Large intestine (tissue), 3 donors: ENCODE measurements around the gene BLVRA. TPM values are rescaled to one million over a fixed set of nuclear protein-coding genes. Genes with fewer than 3 reads are reported as not detected.
A peak's percentile ranks its signal among the peaks of the same experiment; 100 is the strongest.
"Not testable (repeated sequence)": the region's sequence is repeated elsewhere in the genome, so short reads cannot be mapped to it uniquely, and the experiment has no call there.

Experiments used
- DNase-seq, 2 donors: peaks; one replicate each; pipeline versions ENCODE4 v3.0.0 to v3.0.0-alpha.2; 2013
- H3K27ac ChIP-seq: one replicate; pipeline ENCODE4 v1.5.1; 2013; ENCODE audit warnings: low read length
- H3K27me3 ChIP-seq: 2 replicates; pipeline ENCODE4 v1.6.1; 2013; ENCODE audit warnings: low read length; ENCODE audit not compliant: control insufficient read depth, insufficient read depth
- H3K36me3 ChIP-seq: 2 replicates; pipeline ENCODE4 v1.6.1; 2013; ENCODE audit warnings: low read length; ENCODE audit not compliant: control insufficient read depth, insufficient read depth
- H3K4me1 ChIP-seq: one replicate; pipeline ENCODE4 v1.6.1; 2013; ENCODE audit warnings: low read length; ENCODE audit not compliant: control insufficient read depth, insufficient read depth
- H3K4me3 ChIP-seq: one replicate; pipeline ENCODE4 v1.5.1; 2013; ENCODE audit warnings: low read length
- H3K9me3 ChIP-seq: one replicate; pipeline ENCODE4 v1.6.1; 2013; ENCODE audit warnings: mild to moderate bottlenecking, low read depth, low read length, moderate library complexity; ENCODE audit not compliant: control insufficient read depth
- WGBS: methylation state at CpG from one replicate; pipeline ENCODE4 v1.1.5; 2013; ENCODE audit warnings: low lambda C conversion rate; ENCODE audit not compliant: insufficient coverage; 5-methylcytosine and 5-hydroxymethylcytosine counted together
- polyA plus RNA-seq: library from polyadenylated mRNA; unstranded; fragments of 120-200 nt; gene quantifications from one replicate; pipeline ENCODE4 v1.2.1, GENCODE V29; 2013

The BLVRA gene
- polyA plus RNA-seq, 1 donor, result 16.9 TPM

DNA sequence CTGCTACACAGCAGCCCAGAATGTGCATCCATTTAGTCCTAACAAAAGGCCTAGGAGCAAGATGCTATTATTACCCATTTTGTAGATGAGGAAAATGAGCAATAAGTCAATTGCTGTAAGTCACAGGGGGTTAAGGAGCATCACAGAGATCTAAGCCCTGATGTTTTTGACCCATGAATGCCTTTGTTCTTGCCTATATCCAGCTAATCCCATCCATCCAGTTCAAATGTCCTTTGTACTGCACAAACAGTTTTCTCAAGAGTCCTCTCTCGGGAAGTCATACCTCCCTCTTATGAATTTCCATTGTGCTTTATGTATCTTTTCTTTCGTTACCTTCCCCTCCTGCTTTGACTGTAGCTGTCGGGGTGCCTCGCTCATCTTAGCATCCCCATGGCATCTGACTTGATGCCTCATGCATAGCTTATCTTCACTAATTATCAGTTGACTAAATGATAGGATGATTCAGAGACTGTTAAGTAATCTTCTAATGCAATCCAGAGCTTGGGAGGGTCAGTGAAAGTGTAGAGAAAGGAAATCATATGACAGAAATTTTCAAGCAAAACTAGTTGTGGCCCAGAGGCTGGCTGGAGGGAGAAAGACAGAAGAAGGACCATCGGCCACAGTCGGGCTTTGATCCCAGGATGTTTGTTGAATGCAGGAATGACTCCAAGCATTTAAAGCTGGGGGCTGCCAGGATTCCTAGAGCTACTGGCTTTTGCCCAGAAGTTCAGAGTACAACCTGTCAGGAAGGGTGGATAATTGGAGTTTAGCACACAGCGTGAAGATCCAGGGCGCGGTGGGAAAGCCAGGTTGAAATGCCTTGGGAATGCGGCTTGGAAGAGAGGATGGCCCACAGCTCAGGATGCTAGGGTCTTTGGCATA is 23.5 kb downstream of the BLVRA start:
- no peaks in the 10 kb centered on the region for H3K9me3 ChIP-seq
- no peak overlapping the region for H3K4me3 ChIP-seq
- peak in 1 of 2 donors; percentile 20 for DNase-seq
- no peak overlapping the region for H3K27ac ChIP-seq
- WGBS, result 93% methylated on average over 5 of the region's 10 CpGs
- no peaks in the 10 kb centered on the region for H3K4me1 ChIP-seq
- H3K27me3 ChIP-seq, result peaks cover 4% of the 10 kb centered on the region
- no peaks in the 10 kb centered on the region for H3K36me3 ChIP-seq

- WGBS, result 95% methylated on average over 4 of the region's 8 CpGs
- no peak overlapping the region for H3K27ac ChIP-seq
These were observed 24.5 kb downstream of the BLVRA start for GRCh38 chr7:43782768-43783555.

GRCh38 chr7:43784030-43784584 is 25.6 kb downstream of the BLVRA start:
- Histone ChIP-seq H3K4me1 (no peaks in the 10 kb centered on the region), H3K36me3 (no peaks in the 10 kb centered on the region), H3K4me3 (no peak overlapping the region), H3K27me3 (peaks cover 4% of the 10 kb centered on the region), H3K9me3 (no peaks in the 10 kb centered on the region), H3K27ac (no peak overlapping the region)
- WGBS, result 95% methylated on average over 2 of the region's 5 CpGs
- no peak for DNase-seq

More at GRCh38 chr7:43782768-43783555, 24.5 kb downstream of the BLVRA start:
- Histone ChIP-seq H3K36me3 (no peaks in the 10 kb centered on the region), H3K4me1 (no peaks in the 10 kb centered on the region), H3K9me3 (no peaks in the 10 kb centered on the region), H3K4me3 (no peak overlapping the region), H3K27me3 (peaks cover 4% of the 10 kb centered on the region)
- DNase-seq, result no peak

DNA sequence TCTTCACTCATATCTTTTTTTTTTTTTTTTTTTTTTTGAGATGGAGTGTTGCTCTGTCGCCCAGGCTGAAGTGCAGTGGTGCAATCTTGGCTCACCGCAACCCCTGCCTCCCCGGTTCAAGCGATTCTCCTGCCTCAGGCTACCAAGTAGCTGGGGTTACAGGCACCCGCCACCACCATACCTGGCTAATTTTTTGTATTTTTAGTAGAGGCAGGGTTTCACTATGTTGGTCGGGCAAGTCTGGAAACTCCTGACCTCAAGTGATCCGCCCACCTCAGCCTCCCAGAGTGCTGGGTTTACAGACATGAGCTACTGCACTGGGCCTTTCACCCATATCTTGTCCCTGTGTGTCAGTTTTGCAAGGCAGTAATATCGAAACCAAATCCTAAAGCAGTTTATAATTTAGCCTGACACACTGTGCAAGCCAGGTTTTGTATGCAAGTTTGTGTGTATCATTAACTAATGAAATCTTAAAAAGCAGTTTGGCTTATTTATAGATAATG is 26.2 kb downstream of the BLVRA start:
- no CpG with 5 or more reads among the region's 8 CpGs for WGBS
- not testable (repeated sequence) for H3K27me3 ChIP-seq, DNase-seq, H3K27ac ChIP-seq, H3K4me3 ChIP-seq, H3K9me3 ChIP-seq, H3K4me1 ChIP-seq, H3K36me3 ChIP-seq

DNA sequence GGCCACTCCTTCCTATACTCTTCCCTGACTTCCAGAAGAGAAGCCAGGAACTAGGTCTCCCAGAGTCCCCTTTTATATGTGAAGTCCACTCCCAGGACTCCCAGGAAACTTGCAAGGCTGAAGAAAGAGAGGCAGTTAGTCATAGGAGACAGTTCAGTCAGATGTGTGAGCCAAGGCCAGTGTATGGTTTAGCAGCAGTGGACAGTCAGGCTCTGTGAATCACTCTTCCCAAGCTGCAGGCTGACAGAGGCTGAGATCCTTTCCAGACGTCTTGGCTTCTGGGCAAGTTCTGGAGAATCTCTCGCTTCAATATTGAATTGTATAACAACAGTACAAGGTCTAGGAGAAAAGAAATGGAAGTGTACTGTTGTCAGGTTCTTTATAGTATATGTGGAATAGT is 26.9 kb downstream of the BLVRA start:
- Histone ChIP-seq H3K27ac (no peak overlapping the region), H3K4me1 (no peaks in the 10 kb centered on the region), H3K27me3 (peaks cover 4% of the 10 kb centered on the region), H3K4me3 (no peak overlapping the region), H3K9me3 (no peaks in the 10 kb centered on the region), H3K36me3 (no peaks in the 10 kb centered on the region)
- DNase-seq, result peak in 1 of 2 donors; percentile 25
- WGBS, result no CpG with 5 or more reads among the region's 2 CpGs

GRCh38 chr7:43787771-43788170 is 29.3 kb downstream of the BLVRA start:
- Histone ChIP-seq H3K4me3 (no peak overlapping the region), H3K9me3 (no peaks in the 10 kb centered on the region), H3K27ac (no peak overlapping the region), H3K36me3 (no peaks in the 10 kb centered on the region), H3K4me1 (no peaks in the 10 kb centered on the region), H3K27me3 (peaks cover 4% of the 10 kb centered on the region)
- DNase-seq, result no peak
- WGBS, result 42% methylated on average over 2 of the region's 14 CpGs

- Histone ChIP-seq H3K4me1 (no peaks in the 10 kb centered on the region), H3K27me3 (no peaks in the 10 kb centered on the region), H3K4me3 (no peak overlapping the region), H3K36me3 (no peaks in the 10 kb centered on the region), H3K9me3 (no peaks in the 10 kb centered on the region), H3K27ac (no peak overlapping the region)
- DNase-seq, result no peak
- WGBS, result no CpG with 5 or more reads among the region's 5 CpGs
These were observed 31.5 kb downstream of the BLVRA start for GRCh38 chr7:43790006-43790405.

DNA sequence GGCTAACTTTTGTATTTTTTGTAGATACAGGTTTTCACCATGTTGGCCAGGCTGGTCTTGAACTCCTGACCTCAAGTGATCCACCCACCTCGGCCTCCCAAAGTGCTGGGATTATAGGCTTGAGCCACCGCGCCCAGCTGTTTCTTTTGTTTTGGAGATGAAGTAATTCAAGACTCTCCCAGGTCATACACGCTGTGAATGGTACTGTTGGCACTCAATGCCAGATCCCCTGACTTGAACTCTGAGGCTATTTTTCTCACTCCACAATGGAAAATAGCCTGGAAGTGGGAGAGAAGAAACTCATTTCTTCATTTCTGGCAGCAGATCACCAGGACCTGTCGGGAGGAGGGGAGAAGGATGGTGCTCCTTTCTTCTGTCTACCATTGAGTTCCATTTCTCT is 32.4 kb downstream of the BLVRA start:
- Histone ChIP-seq H3K4me1 (no peaks in the 10 kb centered on the region), H3K4me3 (no peak overlapping the region), H3K9me3 (no peaks in the 10 kb centered on the region), H3K36me3 (no peaks in the 10 kb centered on the region), H3K27me3 (no peaks in the 10 kb centered on the region), H3K27ac (no peak overlapping the region)
- no CpG with 5 or more reads among the region's 5 CpGs for WGBS
- no peak for DNase-seq

- Histone ChIP-seq H3K27me3 (no peaks in the 10 kb centered on the region), H3K27ac (no peak overlapping the region), H3K9me3 (no peaks in the 10 kb centered on the region), H3K4me1 (no peaks in the 10 kb centered on the region), H3K4me3 (no peak overlapping the region), H3K36me3 (no peaks in the 10 kb centered on the region)
- 50% methylated on average over 2 of the region's 4 CpGs for WGBS
- no peak for DNase-seq
These were observed 33.2 kb downstream of the BLVRA start for GRCh38 chr7:43791665-43792064.

DNA sequence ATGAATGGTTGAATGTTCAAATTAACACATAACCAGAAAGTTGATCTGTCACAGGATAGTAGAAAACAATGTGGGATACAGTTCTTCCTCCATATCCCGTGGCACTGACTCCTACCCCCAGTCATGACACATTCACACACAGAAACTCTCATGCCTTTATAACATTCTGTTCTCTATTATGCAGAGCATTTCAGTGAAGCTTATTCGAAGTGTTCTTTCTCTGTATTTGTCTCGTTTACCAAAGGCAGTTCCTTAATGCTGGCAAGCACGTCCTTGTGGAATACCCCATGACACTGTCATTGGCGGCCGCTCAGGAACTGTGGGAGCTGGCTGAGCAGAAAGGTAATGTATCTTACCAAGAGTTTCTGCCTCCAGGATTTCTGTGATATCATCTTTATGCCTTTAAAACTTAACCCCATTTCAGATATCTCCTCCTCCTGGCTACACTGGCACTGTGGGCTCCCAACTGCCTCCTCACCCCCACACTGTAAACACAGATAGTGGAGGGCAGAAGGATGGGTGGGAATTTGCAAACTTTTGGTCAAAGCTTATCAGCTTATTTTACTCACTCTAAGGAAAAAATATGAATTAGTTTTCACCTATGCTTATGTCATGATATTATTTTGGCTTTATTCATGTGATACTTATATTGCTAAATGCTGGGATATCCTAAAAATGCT is 34.1 kb downstream of the BLVRA start:
- no peak for DNase-seq
- Histone ChIP-seq H3K4me1 (no peaks in the 10 kb centered on the region), H3K9me3 (no peaks in the 10 kb centered on the region), H3K4me3 (no peak overlapping the region), H3K27ac (no peak overlapping the region), H3K27me3 (no peaks in the 10 kb centered on the region), H3K36me3 (no peaks in the 10 kb centered on the region)
- WGBS, result 100% methylated on average over 1 of the region's 6 CpGs
